ENCODE results near the gene AFAP1. TPM values are rescaled to one million over a fixed set of nuclear protein-coding genes. Genes with fewer than 3 reads are reported as not detected.

The AFAP1 gene
- total RNA-seq, 1 experiment from 2014 or later = 23.6 TPM

DNA sequence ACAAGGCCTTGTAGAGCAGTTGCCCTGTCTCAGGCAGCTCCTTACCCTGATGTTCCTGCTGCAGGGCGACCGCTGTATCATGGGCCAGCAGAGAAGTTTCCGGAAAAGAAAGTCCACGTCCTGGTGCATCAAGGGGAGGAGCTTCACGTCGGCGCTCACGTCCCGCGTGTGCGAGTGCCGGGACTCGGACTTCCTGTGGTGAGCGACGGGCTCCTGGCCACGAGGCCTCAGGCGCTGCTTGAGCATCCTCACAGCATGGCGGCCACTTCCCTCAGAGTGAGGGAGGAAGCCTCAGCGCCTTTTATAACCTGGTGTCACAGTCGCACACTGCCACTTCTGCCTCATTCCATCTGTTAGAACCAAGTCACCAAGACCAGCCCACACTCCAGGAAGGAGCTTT, 225.5 kb downstream of the AFAP1 start:
- DNase-seq (ENCODE audit: low spot score) (no peak), ATAC-seq (no peak)
- Mint-ChIP-seq H3K9me3 (no peaks in the 10 kb centered on the region), H3K36me3 (no peaks in the 10 kb centered on the region), H3K4me3 (no peak overlapping the region), H3K4me1 (peaks cover 3% of the 10 kb centered on the region), H3K27ac (no peak overlapping the region), H3K27me3 (ENCODE audit: low read depth) (peaks cover 6% of the 10 kb centered on the region)
- POLR2A ChIA-PET = no interaction called here
- CTCF ChIA-PET = interaction anchor here (1.2 kb wide), 1 partner anchor 10 kb away, joined by 6 read pairs; no protein-coding TSS in a partner anchor
- no peak for TF ChIP-seq ZNF671 (CRISPR knock-in tag; IDR thresholded peaks at IDR 0.05)
- TF ChIP-seq OVOL2 (CRISPR knock-in tag; IDR thresholded peaks at IDR 0.05; ENCODE audit: borderline replicate concordance) = no peak
- TF ChIP-seq CREB1 (CRISPR knock-in tag; IDR thresholded peaks at IDR 0.05) = no peak
- TF ChIP-seq, protein P1, sequence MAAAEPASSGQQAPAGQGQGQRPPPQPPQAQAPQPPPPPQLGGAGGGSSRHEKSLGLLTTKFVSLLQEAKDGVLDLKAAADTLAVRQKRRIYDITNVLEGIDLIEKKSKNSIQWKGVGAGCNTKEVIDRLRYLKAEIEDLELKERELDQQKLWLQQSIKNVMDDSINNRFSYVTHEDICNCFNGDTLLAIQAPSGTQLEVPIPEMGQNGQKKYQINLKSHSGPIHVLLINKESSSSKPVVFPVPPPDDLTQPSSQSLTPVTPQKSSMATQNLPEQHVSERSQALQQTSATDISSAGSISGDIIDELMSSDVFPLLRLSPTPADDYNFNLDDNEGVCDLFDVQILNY (CRISPR knock-in tag; IDR thresholded peaks at IDR 0.05) = no peak
- TF ChIP-seq SOX15 (CRISPR knock-in tag; IDR thresholded peaks at IDR 0.05) = no peak
- TF ChIP-seq ATF1 (CRISPR knock-in tag; IDR thresholded peaks at IDR 0.05) = no peak
- TF ChIP-seq ETV6 (CRISPR knock-in tag; IDR thresholded peaks at IDR 0.05) = no peak
- TF ChIP-seq USF1 (CRISPR knock-in tag; IDR thresholded peaks at IDR 0.05) = no peak
- TF ChIP-seq, protein P2, sequence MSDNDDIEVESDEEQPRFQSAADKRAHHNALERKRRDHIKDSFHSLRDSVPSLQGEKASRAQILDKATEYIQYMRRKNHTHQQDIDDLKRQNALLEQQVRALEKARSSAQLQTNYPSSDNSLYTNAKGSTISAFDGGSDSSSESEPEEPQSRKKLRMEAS (CRISPR knock-in tag; IDR thresholded peaks at IDR 0.05) = no peak
- no peak for TF ChIP-seq GTF2I (CRISPR knock-in tag; conservative IDR thresholded peaks at IDR 0.05)
- no peak for TF ChIP-seq ELF4 (CRISPR knock-in tag; IDR thresholded peaks at IDR 0.05; ENCODE audit: low read depth)
- no peak for TF ChIP-seq CBFB (CRISPR knock-in tag; IDR thresholded peaks at IDR 0.05; ENCODE audit: low read depth)
- TF ChIP-seq GRHL2 (CRISPR knock-in tag; IDR thresholded peaks at IDR 0.05; ENCODE audit: insufficient replicate concordance, severe bottlenecking) = no peak
- no peak for TF ChIP-seq SMAD3 (CRISPR knock-in tag; IDR thresholded peaks at IDR 0.05; ENCODE audit: borderline replicate concordance)
- TF ChIP-seq HMGA2 (CRISPR knock-in tag; IDR thresholded peaks at IDR 0.05) = no peak
- no peak for TF ChIP-seq RELA (CRISPR knock-in tag; IDR thresholded peaks at IDR 0.05; ENCODE audit: borderline replicate concordance)

GRCh38 chr4:7713757-7714156, 225.9 kb downstream of the AFAP1 start:
- Mint-ChIP-seq H3K27ac (no peak overlapping the region), H3K27me3 (ENCODE audit: low read depth) (peaks cover 2% of the 10 kb centered on the region), H3K4me1 (peaks cover 3% of the 10 kb centered on the region), H3K9me3 (no peaks in the 10 kb centered on the region), H3K4me3 (no peak overlapping the region), H3K36me3 (no peaks in the 10 kb centered on the region)
- ATAC-seq = no peak
- POLR2A ChIA-PET = no interaction called here
- DNase-seq (ENCODE audit: low spot score) = no peak
- TF ChIP-seq ESRRA (CRISPR knock-in tag; IDR thresholded peaks at IDR 0.05; ENCODE audit: borderline replicate concordance) (no peak), MLX (CRISPR knock-in tag; IDR thresholded peaks at IDR 0.05) (no peak), USF2 (CRISPR knock-in tag; IDR thresholded peaks at IDR 0.05) (no peak), SOX15 (CRISPR knock-in tag; IDR thresholded peaks at IDR 0.05) (no peak), CREB1 (CRISPR knock-in tag; IDR thresholded peaks at IDR 0.05) (no peak), ZNF317 (CRISPR knock-in tag; IDR thresholded peaks at IDR 0.05; ENCODE audit: borderline replicate concordance, low read depth) (no peak), ELF4 (CRISPR knock-in tag; IDR thresholded peaks at IDR 0.05; ENCODE audit: low read depth) (no peak), SMAD4 (CRISPR knock-in tag; IDR thresholded peaks at IDR 0.05) (no peak), TP53 (CRISPR knock-in tag; IDR thresholded peaks at IDR 0.05) (no peak), ZNF121 (CRISPR knock-in tag; IDR thresholded peaks at IDR 0.05) (no peak), NFATC4 (CRISPR knock-in tag; IDR thresholded peaks at IDR 0.05) (no peak)
- TF ChIP-seq, protein P3, sequence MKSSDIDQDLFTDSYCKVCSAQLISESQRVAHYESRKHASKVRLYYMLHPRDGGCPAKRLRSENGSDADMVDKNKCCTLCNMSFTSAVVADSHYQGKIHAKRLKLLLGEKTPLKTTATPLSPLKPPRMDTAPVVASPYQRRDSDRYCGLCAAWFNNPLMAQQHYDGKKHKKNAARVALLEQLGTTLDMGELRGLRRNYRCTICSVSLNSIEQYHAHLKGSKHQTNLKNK (CRISPR knock-in tag; IDR thresholded peaks at IDR 0.05) = no peak
- CTCF ChIA-PET = interaction anchor here (1.2 kb wide), 1 partner anchor 9 kb away, joined by 6 read pairs; no protein-coding TSS in a partner anchor
